Muscle layer of colon (tissue), 2 donors: ENCODE data around the gene AGBL1.
"Not testable (repeated sequence)": the region's sequence is repeated elsewhere in the genome, so short reads cannot be mapped to it uniquely, and the experiment has no call there.

Source experiments
- H3K27ac ChIP-seq: one replicate; pipeline ENCODE4 v1.7.0; 2013; ENCODE audit warnings: low read depth, mild to moderate bottlenecking, low read length, moderate library complexity
- H3K27me3 ChIP-seq, 2 donors: one replicate each; pipeline ENCODE4 v1.7.0; 2013; ENCODE audit warnings: low read length in 2 of 2, mild to moderate bottlenecking in 2 of 2; ENCODE audit not compliant: insufficient read depth in 2 of 2, control insufficient read depth in 1 of 2
- H3K36me3 ChIP-seq: one replicate; pipeline ENCODE4 v1.7.0; 2013; ENCODE audit warnings: mild to moderate bottlenecking, low read length; ENCODE audit not compliant: insufficient read depth
- H3K4me1 ChIP-seq: one replicate; pipeline ENCODE4 v1.7.0; 2013; ENCODE audit warnings: mild to moderate bottlenecking, low read length; ENCODE audit not compliant: insufficient read depth
- H3K4me3 ChIP-seq, 2 donors: one replicate each; pipeline ENCODE4 v1.7.0; 2013; ENCODE audit warnings: low read length in 2 of 2, low read depth in 1 of 2, mild to moderate bottlenecking in 1 of 2, moderate library complexity in 1 of 2
- H3K9ac ChIP-seq: one replicate; pipeline ENCODE4 v1.7.0; 2013; ENCODE audit warnings: low read length
- H3K9me3 ChIP-seq: one replicate; pipeline ENCODE4 v1.7.0; 2013; ENCODE audit warnings: mild to moderate bottlenecking, low read length
- donor health status: abdominal sarcoma.
- donor health status: Adenocarcinoma of cecum.

AGBL1 gene

DNA sequence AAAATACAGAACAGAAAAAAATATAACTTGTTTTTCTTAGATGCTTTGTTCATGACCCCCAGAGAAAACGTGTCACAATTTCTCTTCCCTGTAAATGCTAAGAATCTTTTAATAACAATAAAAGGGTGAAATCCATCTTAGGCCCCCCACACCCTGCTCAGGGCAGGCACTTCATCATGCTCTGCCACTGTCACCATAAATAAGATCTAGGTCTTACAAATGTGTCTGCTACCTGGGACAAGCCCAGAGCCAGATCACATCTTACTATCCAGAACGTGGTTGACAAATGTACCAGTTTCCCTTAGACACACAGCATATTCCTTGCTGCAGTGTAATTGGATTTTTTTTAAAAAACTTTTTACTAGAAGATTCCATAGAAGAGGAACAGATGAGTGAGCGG is 795.4 kb downstream of the AGBL1 start:
- H3K4me3 ChIP-seq: no peak overlapping the region
- no peaks in the 10 kb centered on the region for H3K36me3 ChIP-seq
- H3K9me3 ChIP-seq: no peaks in the 10 kb centered on the region
- no peaks in the 10 kb centered on the region for H3K4me1 ChIP-seq
- H3K27me3 ChIP-seq: no peaks in the 10 kb centered on the region
- H3K9ac ChIP-seq: no peak overlapping the region
- H3K27ac ChIP-seq: no peak overlapping the region

GRCh38 chr15:86876387-86876944 is 796.8 kb downstream of the AGBL1 start:
- Histone ChIP-seq H3K36me3 (no peaks in the 10 kb centered on the region), H3K4me1 (no peaks in the 10 kb centered on the region), H3K27ac (no peak overlapping the region), H3K4me3 (no peak overlapping the region), H3K9ac (no peak overlapping the region), H3K27me3 (no peaks in the 10 kb centered on the region), H3K9me3 (no peaks in the 10 kb centered on the region)

- H3K4me1 ChIP-seq: no peaks in the 10 kb centered on the region
- no peak overlapping the region for H3K27ac ChIP-seq
- H3K36me3 ChIP-seq: no peaks in the 10 kb centered on the region
- H3K9ac ChIP-seq: no peak overlapping the region
- no peak overlapping the region for H3K4me3 ChIP-seq
- no peaks in the 10 kb centered on the region for H3K9me3 ChIP-seq
- no peaks in the 10 kb centered on the region for H3K27me3 ChIP-seq
These were observed 797.5 kb downstream of the AGBL1 start for GRCh38 chr15:86877171-86877631.

GRCh38 chr15:86878844-86879243 is 799.2 kb downstream of the AGBL1 start:
- not testable (repeated sequence) for H3K4me1 ChIP-seq, H3K36me3 ChIP-seq, H3K9ac ChIP-seq, H3K27me3 ChIP-seq, H3K27ac ChIP-seq, H3K4me3 ChIP-seq, H3K9me3 ChIP-seq

GRCh38 chr15:86879250-86880229 is 799.9 kb downstream of the AGBL1 start:
- H3K36me3 ChIP-seq: no peaks in the 10 kb centered on the region
- no peaks in the 10 kb centered on the region for H3K4me1 ChIP-seq
- no peaks in the 10 kb centered on the region for H3K9me3 ChIP-seq
- no peak overlapping the region for H3K4me3 ChIP-seq
- no peak overlapping the region for H3K9ac ChIP-seq
- H3K27me3 ChIP-seq: no peaks in the 10 kb centered on the region
- no peak overlapping the region for H3K27ac ChIP-seq

DNA sequence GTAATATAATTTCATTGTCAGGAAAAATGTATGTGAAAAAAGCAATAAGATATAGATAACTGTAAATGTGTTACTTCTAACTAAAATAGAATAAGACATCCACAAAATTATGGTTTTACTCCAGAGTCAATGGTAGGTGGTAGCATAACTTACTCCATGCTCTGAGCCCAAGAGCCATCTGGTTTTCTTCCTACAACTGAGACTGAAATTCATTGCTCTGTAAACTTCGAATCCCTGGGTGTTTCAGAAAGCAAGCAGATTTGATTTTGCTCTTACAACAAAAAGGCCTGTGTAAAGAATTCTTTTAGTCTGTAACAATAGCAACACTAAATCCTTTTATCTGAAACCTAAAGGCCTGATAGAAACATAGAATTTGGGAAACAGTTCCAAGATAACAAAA is 805.9 kb downstream of the AGBL1 start:
- no peaks in the 10 kb centered on the region for H3K9me3 ChIP-seq
- H3K36me3 ChIP-seq: no peaks in the 10 kb centered on the region
- no peaks in the 10 kb centered on the region for H3K27me3 ChIP-seq
- no peak overlapping the region for H3K27ac ChIP-seq
- no peak overlapping the region for H3K4me3 ChIP-seq
- no peak overlapping the region for H3K9ac ChIP-seq
- no peaks in the 10 kb centered on the region for H3K4me1 ChIP-seq

GRCh38 chr15:86892774-86893449 is 813.2 kb downstream of the AGBL1 start:
- no peak overlapping the region for H3K4me3 ChIP-seq
- H3K4me1 ChIP-seq: no peaks in the 10 kb centered on the region
- no peaks in the 10 kb centered on the region for H3K36me3 ChIP-seq
- no peaks in the 10 kb centered on the region for H3K27me3 ChIP-seq
- no peak overlapping the region for H3K9ac ChIP-seq
- no peaks in the 10 kb centered on the region for H3K9me3 ChIP-seq
- H3K27ac ChIP-seq: no peak overlapping the region

DNA sequence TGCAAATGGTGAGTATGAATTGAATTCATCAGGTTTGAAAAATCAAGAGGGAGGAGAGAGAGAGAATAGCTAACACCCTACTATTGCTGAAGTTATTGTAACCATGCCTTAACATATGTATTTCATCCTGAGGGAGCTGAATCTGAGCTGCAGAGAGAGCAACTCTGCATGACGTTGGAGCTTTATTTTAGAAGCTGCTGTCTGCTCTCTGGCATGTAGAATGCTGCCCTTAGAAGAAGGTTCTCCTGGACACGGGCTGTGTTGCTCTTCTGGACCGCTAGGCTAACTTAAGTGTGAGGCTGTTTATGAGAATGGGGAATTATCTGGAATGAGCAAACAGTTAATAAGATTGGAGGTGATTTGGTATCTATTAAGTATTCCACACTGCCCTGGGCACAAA is 814.6 kb downstream of the AGBL1 start:
- no peak overlapping the region for H3K9ac ChIP-seq
- no peaks in the 10 kb centered on the region for H3K36me3 ChIP-seq
- H3K4me3 ChIP-seq: no peak overlapping the region

DNA sequence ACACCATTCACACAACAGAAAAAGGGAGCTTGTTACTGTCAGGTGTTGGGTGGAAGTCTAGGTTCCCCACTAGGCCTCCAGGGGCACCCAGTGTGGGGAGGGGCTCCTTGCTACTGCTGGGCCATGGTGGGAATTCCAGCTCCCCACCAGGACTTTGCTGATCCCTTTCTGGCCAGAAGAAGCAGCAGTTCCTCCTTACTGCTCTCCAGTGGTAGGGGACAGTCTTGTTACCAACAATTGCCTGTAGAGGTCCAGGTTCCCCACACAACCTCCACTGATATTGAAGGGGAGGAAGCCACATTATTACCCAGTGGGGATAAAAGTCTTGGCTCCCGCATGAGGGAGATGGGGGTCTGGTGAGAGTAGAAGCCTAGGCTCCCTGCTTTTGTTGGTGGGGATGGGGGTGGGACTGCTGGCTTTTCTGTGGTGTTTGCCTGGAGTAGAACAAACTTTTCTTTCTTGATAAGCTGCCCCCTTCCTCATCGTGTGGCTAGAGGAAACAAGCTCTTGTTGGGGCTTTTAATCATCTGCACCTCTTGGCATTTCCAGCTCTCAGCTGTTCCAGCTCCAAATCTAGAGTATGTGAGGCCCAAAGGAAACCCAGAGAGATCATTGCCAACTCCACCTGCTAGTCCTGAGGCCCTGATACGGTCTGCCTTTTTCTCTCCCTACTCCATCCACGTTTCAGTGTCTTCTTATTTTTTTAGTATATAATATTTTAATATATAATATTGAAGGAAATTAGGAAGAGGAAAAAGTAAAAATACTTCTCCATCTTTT is 824.2 kb downstream of the AGBL1 start:
- Histone ChIP-seq H3K27ac (no peak overlapping the region), H3K9ac (no peak overlapping the region), H3K9me3 (no peaks in the 10 kb centered on the region)

More for the DNA sequence above, 814.6 kb downstream of the AGBL1 start:
- Histone ChIP-seq H3K27me3 (no peaks in the 10 kb centered on the region), H3K4me1 (no peaks in the 10 kb centered on the region), H3K27ac (no peak overlapping the region), H3K9me3 (no peaks in the 10 kb centered on the region)

DNA sequence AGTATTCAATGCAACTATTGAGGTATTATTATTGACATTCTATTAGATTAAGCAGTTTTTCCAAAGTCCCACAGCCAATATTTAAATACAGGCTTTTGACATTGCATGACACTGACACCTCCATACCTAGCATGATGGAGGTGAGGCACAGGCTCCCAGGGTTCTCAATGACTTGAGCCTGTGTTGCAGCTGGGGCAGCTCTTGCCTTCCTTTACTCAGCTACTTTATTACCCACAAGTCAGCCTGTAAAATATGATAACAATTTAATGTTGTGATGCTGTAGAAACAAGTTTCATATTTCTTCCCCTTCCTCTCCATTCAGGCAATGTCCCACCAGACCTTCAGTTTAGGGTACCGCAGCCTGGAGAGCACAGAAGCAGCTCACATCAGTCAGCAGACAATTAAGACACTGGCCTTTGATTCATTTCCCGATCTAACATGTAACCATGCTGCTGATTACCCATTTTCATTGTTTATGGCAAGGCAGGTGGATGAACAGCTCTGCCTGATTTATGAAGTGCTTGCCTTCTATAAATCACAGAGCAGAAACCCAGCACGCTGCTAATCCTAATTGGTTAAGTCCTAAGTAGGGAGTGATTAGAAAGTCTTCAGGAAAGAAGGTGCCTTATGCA is 826.1 kb downstream of the AGBL1 start:
- H3K4me1 ChIP-seq: no peaks in the 10 kb centered on the region
- no peak overlapping the region for H3K27ac ChIP-seq
- H3K4me3 ChIP-seq: no peak overlapping the region
- H3K9ac ChIP-seq: no peak overlapping the region
- H3K27me3 ChIP-seq: no peaks in the 10 kb centered on the region
- no peaks in the 10 kb centered on the region for H3K36me3 ChIP-seq
- no peaks in the 10 kb centered on the region for H3K9me3 ChIP-seq

More for the DNA sequence above, 824.2 kb downstream of the AGBL1 start:
- Histone ChIP-seq H3K27me3 (no peaks in the 10 kb centered on the region), H3K4me3 (no peak overlapping the region), H3K36me3 (no peaks in the 10 kb centered on the region), H3K4me1 (no peaks in the 10 kb centered on the region)
